Activated T-cell treated with anti-CD3 and anti-CD28 coated beads, Interleukin-2, amount 50 U/mL, for 72 hours (primary cell): ENCODE results near the gene TMEM248. TPM values are rescaled to one million over a fixed set of nuclear protein-coding genes. Genes with fewer than 3 reads are reported as not detected.
"Not testable (repeated sequence)": the region's sequence is repeated elsewhere in the genome, so short reads cannot be mapped to it uniquely, and the experiment has no call there.

Experiments
- ATAC-seq, 2 donors: fragments of 150-1000 bp; cut with Tn5 transposase; replicated peaks in 1 of 2; 2 replicates each; pipeline ENCODE4 v1.10.0; 2021; ENCODE audit warnings: moderate library complexity in 2 of 2, mild to moderate bottlenecking in 1 of 2
- DNase-seq, 2 donors: peaks; one replicate each; pipeline ENCODE4 v3.0.0; 2021 to 2022; ENCODE audit warnings: mixed read lengths in 1 of 2
- H3K27ac Mint-ChIP-seq: one replicate; pipeline ENCODE4 v1.8.0; 2022; ENCODE audit warnings: mild to moderate bottlenecking, moderate library complexity, mixed read lengths
- H3K27me3 Mint-ChIP-seq: one replicate; pipeline ENCODE4 v1.8.0; 2022; ENCODE audit warnings: low read depth, mixed read lengths
- H3K36me3 Mint-ChIP-seq, 2 donors: one replicate each; pipeline ENCODE4 v1.8.0; 2022; ENCODE audit warnings: mixed read lengths in 2 of 2, mild to moderate bottlenecking in 1 of 2; ENCODE audit not compliant: insufficient read depth in 2 of 2
- H3K4me1 Mint-ChIP-seq: one replicate; pipeline ENCODE4 v1.8.0; 2022; ENCODE audit warnings: low read depth, mixed read lengths
- H3K4me3 Mint-ChIP-seq, 2 donors: one replicate each; pipeline ENCODE4 v1.8.0; 2022; ENCODE audit warnings: mild to moderate bottlenecking in 2 of 2, mixed read lengths in 2 of 2, moderate library complexity in 2 of 2
- H3K9me3 Mint-ChIP-seq, 2 donors: one replicate each; pipeline ENCODE4 v1.8.0; 2022; ENCODE audit warnings: mixed read lengths in 2 of 2
- total RNA-seq, 2 donors: library from RNA; stranded (reverse); gene quantifications; one replicate each; pipeline ENCODE4 v1.2.3, GENCODE V29; 2022

TMEM248 gene
- total RNA-seq, 2 donors from 2014 or later, result 71.4 to 83.8 TPM

DNA sequence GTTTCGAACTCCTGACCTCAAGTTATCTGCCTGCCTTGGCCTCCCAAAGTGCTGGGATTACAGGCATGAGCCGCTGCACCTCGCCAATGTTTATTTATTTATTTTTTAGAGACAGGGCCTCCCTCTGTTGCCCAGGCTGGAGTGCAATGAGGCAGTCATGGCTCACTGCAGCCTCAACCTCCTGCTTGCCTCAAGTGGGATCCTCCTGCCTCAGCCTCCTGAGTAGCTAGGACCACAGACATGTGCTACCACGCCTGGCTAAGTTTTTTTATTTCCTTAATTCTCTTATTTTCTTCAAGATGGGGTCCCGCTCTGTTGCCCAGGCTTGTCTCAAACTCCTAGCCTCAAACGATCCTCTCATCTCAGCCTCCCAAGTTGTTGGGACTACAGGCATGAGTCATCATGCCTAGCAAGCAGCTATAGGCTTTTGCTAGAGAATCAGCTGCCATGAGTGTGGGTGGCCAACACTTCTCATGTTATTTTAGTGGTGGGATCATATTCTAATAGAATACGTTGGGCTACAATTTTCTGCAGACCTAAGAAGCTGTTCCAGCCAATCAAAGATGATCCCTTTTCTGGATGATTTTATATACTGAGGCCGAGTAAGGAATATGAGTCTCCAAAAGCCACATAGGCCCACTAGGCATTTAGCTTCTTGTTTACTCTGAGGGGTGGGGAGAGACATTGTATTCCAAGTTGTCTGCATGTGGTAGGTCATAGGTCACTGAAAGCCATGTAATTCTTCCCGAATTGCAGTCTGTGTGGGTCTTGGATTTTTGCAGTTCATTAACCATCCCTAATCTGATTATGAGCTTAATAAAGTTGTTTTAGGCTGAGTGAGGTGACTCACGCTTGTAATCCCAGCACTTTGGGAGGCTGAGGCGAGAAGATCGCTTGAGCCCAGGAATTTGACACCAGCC lies 7.6 kb upstream of the TMEM248 start:
- H3K4me3 Mint-ChIP-seq, result no peak overlapping the region
- DNase-seq (no peak), ATAC-seq (no peak)
- no peaks in the 10 kb centered on the region for H3K27me3 Mint-ChIP-seq
- peaks cover 4% of the 10 kb centered on the region for H3K4me1 Mint-ChIP-seq
- no peaks in the 10 kb centered on the region for H3K9me3 Mint-ChIP-seq
- H3K36me3 Mint-ChIP-seq, result no peaks in the 10 kb centered on the region
- no peak overlapping the region for H3K27ac Mint-ChIP-seq

DNA sequence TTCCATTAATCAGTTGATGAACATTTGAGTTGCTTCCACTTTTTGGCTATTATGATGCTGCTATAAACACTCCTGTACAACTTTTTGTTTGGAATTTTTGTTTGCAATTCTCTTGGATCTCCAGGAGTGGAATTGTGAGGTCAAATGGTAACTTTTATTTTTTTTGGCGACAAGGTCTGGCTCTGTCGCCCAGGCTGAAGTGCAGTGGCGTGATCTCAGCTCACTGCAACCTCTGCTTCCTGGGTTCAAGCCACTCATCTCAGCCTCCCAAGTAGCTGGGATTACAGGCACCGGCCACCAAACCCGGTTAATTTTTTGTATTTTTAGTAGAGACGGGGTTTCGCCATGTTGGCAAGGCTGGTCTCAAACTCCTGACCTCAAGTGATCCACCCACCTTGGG lies 3.1 kb upstream of the TMEM248 start:
- H3K27ac Mint-ChIP-seq, result not testable (repeated sequence)

DNA sequence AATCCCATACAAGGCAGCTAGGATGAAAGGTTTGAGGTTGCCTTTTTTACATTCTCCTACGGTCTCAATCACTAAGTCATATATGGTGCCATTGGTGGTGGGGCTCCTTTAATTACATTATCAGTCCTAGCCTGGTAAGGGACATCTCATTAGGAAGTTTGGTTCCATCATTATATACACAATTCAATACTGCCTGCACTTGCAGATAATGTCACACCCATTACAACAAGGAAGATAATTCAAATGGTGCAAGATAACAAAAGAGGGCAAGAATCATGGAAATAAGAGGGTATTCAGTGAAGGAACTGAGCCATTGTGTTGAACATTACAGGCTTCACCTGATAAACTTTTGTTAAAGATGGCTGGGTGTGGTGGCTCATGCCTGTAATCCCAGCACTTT lies 1.7 kb upstream of the TMEM248 start:
- H3K4me3 Mint-ChIP-seq, result peak overlapping the region; percentile 50 to 53
- no peak for ATAC-seq
- no peak for DNase-seq
- H3K27ac Mint-ChIP-seq, result peak overlapping the region; percentile 65
- no peaks in the 10 kb centered on the region for H3K9me3 Mint-ChIP-seq
- peaks cover 7 to 10% of the 10 kb centered on the region in 2 donors for H3K36me3 Mint-ChIP-seq
- H3K27me3 Mint-ChIP-seq, result no peaks in the 10 kb centered on the region
- peaks cover 35% of the 10 kb centered on the region for H3K4me1 Mint-ChIP-seq

More for the DNA sequence above, 3.1 kb upstream of the TMEM248 start:
- not testable (repeated sequence) for H3K9me3 Mint-ChIP-seq, DNase-seq, H3K36me3 Mint-ChIP-seq, H3K27me3 Mint-ChIP-seq, ATAC-seq, H3K4me3 Mint-ChIP-seq
- peaks cover 25% of the 10 kb centered on the region for H3K4me1 Mint-ChIP-seq

DNA sequence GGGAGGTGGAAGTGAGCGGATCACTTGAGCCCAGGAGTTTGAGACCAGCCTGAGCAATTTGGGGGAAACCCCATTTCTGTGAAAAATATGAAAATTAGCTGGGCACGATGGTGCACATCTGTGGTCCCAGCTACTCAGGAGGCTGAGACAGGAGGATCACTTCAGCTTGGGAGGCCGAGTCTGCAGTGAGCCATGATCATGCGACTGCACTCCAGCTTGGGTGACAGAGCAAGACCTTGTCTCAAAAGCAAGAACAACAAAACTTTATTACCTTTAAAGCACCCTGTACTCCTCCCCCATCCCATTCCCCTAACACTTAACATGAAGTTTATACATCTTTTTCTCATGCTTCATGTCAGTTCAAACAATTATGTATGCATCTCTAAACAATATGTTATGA lies 1.3 kb upstream of the TMEM248 start:
- ATAC-seq (no peak), DNase-seq (no peak)
- Mint-ChIP-seq H3K4me1 (peaks cover 35% of the 10 kb centered on the region), H3K27me3 (no peaks in the 10 kb centered on the region), H3K9me3 (no peaks in the 10 kb centered on the region), H3K27ac (no peak overlapping the region), H3K36me3 (peaks cover 7 to 10% of the 10 kb centered on the region in 2 donors), H3K4me3 (peak overlapping the region; percentile 19 to 53)

DNA sequence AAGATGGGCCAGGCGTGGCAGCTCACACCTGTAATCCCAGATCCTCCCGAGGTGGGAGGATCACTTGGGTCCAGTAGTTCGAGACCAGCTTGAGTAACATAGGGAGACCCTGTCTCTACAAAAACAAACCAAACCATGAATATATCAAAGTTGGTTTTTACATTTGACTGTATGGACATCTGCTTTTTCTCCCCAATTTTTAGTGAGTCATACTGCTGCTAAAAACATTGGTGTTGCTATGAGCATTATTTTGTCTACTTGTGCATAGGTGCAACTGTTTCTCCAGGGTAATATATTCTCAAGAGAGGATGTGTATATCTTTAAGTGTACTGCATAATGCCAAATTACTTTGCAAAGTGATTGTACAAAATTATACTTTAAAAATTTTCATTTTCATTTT lies 769 bp upstream of the TMEM248 start:
- ATAC-seq, result no peak
- no peaks in the 10 kb centered on the region for H3K27me3 Mint-ChIP-seq
- peaks cover 8 to 10% of the 10 kb centered on the region in 2 donors for H3K36me3 Mint-ChIP-seq
- H3K4me1 Mint-ChIP-seq, result peaks cover 38% of the 10 kb centered on the region
- H3K9me3 Mint-ChIP-seq, result no peaks in the 10 kb centered on the region
- no peak for DNase-seq
- peak overlapping the region; percentile 19 to 53 for H3K4me3 Mint-ChIP-seq
- no peak overlapping the region for H3K27ac Mint-ChIP-seq

DNA sequence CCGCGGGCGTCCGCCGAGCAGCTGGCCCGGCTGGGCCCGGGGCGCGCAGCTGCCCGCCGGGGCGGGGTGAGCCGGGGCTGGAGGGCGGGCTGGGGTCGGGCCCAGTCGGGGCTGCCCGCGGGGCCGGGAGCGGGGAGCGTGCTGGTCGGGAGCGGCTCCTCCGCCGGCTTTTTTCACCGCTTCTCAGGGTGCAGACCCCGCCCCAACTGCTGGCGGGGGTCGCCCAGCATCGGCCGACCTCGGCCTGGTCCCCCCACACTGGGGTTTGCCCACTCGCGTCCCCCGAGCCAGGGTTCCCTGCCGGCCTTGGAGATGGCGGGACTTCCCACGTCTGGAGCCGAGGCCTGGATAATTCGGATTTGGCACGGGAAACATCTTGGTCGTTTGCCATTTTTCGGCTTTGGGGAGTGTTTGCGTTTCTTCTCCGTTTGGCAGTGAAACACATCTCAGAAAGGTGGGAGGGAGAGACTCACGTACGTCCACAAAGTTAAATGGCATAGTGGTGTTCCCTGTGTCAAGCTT lies 432 bp downstream of the TMEM248 start:
- Mint-ChIP-seq H3K9me3 (no peaks in the 10 kb centered on the region), H3K27me3 (no peaks in the 10 kb centered on the region), H3K27ac (peak overlapping the region; percentile 98), H3K4me1 (peaks cover 50% of the 10 kb centered on the region), H3K4me3 (peak overlapping the region; percentile 92 to 99), H3K36me3 (peaks cover 11 to 12% of the 10 kb centered on the region in 2 donors)
- ATAC-seq, result no peak
- peak in 1 of 2 donors; percentile 12 for DNase-seq

DNA sequence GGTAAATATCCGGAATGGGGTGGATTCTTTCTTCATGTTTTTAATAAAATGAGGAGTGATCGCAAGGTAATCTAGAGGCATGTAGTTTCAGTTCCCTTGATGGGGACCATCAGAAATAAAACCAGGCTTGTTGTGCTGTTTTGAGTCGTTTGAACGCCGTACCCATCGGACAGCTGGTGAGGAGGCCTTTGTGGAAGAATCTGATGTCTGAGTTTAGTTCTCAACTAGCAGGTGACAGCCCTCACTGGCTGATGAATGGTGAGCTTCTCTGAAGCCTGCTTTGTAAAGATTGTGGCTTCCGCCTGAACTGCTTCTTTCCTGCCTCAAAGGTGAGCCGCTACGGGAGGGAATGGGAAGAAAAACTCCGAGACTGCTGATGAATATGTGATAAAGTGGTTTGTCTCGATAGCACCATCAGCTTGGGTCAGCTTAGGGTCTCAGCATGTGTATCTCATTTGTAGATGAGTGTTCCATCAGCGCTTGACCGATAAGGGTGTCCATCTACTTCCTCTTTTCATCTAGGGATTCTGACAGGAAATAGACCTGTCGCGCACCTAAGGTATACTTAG lies 977 bp downstream of the TMEM248 start:
- Mint-ChIP-seq H3K27me3 (no peaks in the 10 kb centered on the region), H3K9me3 (no peaks in the 10 kb centered on the region), H3K36me3 (peaks cover 11 to 12% of the 10 kb centered on the region in 2 donors), H3K4me3 (peak overlapping the region; percentile 92 to 99), H3K4me1 (peaks cover 53% of the 10 kb centered on the region), H3K27ac (peak overlapping the region; percentile 98)
- peak; percentile 10 to 15 for DNase-seq
- no peak for ATAC-seq

DNA sequence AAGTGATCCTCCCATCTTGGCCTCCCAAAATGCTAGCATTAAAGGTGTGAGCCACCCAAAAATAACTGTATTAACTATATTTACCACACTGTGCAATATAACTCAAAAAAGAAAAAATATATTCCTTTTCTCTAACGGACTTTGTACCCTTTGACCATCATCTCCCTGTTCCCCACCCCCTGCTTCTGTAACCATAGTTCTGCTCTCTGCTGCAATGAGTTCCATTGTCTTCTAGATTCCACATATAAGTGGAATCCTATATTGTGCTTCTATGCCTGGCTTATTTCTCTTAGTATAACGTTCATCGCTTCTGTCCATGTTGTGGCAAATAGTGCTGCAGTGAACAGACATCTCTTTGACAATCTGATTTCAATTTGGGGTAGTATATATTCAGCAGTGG lies 4.2 kb downstream of the TMEM248 start:
- Mint-ChIP-seq H3K9me3 (no peaks in the 10 kb centered on the region), H3K4me3 (no peak overlapping the region), H3K27ac (no peak overlapping the region), H3K36me3 (peaks cover 15 to 16% of the 10 kb centered on the region in 2 donors), H3K27me3 (no peaks in the 10 kb centered on the region), H3K4me1 (peaks cover 71% of the 10 kb centered on the region)
- ATAC-seq (no peak), DNase-seq (no peak)

DNA sequence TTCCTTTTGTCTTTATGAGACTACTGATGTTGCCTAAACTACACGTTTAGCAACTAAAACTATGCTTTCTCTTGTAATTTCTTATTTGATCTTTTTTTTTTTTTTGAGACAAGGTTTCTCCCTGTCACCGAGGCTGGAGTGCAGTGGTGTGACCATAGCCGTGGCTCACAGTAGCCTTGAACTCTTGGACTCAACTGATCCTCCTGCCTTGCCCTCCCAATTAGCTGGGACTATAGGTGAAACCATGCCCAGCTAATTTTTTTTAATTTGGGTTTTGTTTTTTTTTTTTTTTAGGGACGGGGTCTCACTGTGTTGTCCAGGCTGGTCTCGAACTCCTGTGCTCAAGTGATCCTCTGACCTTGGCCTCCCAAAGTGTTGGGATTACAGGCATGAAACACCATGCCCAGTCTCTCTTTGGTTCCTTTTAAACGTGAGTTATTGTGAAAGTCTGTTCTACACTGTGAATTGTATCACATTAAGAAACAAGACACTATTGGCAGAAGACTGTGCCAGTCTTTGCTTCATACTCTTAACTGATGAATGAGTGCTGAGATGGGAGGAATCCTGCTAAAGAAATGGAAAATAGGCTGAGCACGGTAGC lies 6.4 kb downstream of the TMEM248 start:
- peak overlapping the region; percentile 25 for H3K27ac Mint-ChIP-seq
- no peak for ATAC-seq
- DNase-seq, result no peak
- peaks cover 6 to 9% of the 10 kb centered on the region in 2 donors for H3K36me3 Mint-ChIP-seq
- H3K9me3 Mint-ChIP-seq, result no peaks in the 10 kb centered on the region
- H3K4me1 Mint-ChIP-seq, result peaks cover 83% of the 10 kb centered on the region
- no peak overlapping the region for H3K4me3 Mint-ChIP-seq
- no peaks in the 10 kb centered on the region for H3K27me3 Mint-ChIP-seq

DNA sequence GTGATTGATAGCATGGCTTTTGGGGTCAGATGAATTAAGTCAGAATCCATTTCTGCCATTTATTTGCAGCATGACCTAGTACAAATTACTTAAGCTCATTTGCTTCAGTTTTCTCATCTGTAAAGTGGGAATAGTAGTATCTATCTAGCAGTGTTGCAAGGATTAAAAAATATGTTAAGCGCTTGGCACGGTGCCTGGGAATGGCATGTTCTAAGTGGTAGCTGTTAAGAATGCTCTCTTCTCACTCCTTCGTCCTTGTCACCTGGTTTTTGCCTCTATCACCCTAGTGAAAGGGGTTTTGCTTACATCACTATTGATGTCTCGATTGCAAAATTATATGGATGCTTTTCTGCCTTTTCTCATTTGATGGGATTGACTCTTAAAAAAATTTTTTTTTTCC lies 7.4 kb downstream of the TMEM248 start:
- ATAC-seq, result no peak
- no peak for DNase-seq
- no peaks in the 10 kb centered on the region for H3K9me3 Mint-ChIP-seq
- H3K27ac Mint-ChIP-seq, result peak overlapping the region; percentile 27
- peaks cover 81% of the 10 kb centered on the region for H3K4me1 Mint-ChIP-seq
- H3K36me3 Mint-ChIP-seq, result peaks cover 6 to 9% of the 10 kb centered on the region in 2 donors
- H3K4me3 Mint-ChIP-seq, result peak overlapping the region in 1 of 2 donors; percentile 13
- no peaks in the 10 kb centered on the region for H3K27me3 Mint-ChIP-seq

DNA sequence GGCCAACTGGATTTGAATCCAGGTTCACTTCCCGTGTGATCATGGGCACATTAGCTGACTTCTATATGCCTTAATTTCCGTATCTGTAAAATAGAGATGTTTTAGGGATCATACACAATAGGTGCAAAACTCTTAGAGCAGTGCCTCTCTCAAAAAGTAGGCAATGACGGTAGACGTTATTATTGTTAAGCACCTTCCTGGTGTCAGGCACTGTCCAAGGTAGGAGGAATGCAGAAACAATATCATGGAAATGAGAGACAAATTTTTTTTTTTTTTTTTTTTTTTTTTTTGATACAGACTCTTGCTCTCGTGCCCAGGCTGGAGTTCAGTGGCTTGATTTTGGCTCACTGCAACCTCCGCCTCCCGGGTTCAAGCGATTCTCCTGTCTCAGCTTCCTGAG lies 8.1 kb downstream of the TMEM248 start:
- DNase-seq (no peak), ATAC-seq (no peak)
- H3K4me3 Mint-ChIP-seq, result no peak overlapping the region
- H3K27me3 Mint-ChIP-seq, result no peaks in the 10 kb centered on the region
- H3K27ac Mint-ChIP-seq, result no peak overlapping the region
- H3K36me3 Mint-ChIP-seq, result peaks cover 8 to 9% of the 10 kb centered on the region in 2 donors
- H3K9me3 Mint-ChIP-seq, result no peaks in the 10 kb centered on the region
- peaks cover 81% of the 10 kb centered on the region for H3K4me1 Mint-ChIP-seq

DNA sequence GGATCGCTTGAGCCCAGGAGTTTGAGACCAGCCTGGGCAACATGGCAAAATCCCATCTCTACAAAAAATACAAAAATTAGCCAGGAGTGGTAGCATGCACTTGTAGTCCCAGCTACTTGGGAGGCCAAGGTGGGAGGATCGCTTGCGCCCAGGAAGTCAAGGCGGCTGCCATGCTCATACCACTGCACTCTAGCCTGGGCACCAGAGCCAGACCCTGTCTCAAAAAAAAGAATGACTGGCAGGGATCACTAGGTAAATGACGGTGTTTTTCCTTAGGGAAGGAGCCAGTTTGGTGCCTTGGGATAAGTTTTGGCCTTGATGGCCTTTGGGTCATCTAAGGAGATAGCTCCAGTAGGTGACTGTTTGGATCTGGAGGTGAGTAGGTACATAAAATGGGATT lies 8.9 kb downstream of the TMEM248 start:
- ATAC-seq, result no peak
- Mint-ChIP-seq H3K27ac (peak overlapping the region; percentile 30), H3K9me3 (no peaks in the 10 kb centered on the region), H3K4me3 (no peak overlapping the region), H3K4me1 (peaks cover 86% of the 10 kb centered on the region), H3K36me3 (peaks cover 8 to 9% of the 10 kb centered on the region in 2 donors), H3K27me3 (no peaks in the 10 kb centered on the region)
- DNase-seq, result no peak

DNA sequence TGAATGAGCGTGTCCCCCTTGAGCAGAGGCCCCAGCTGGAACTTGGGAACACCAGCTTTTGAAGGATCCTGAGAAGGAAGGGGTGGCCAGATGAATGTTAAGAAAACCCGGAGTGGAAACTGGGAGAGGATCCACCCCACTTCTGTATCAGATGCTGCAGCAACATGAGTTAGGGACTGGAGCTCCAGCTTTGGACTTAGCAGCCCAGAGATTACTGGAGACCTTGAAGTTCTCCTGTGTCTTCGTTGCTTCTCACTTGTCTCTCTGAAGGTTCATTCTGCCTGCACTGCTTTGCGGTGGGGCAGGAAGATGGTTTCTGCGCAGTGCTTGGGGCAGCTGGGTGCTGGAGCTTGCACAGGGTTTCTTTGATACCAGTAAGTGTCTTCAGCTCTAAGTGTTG lies 9.3 kb downstream of the TMEM248 start:
- DNase-seq (no peak), ATAC-seq (no peak)
- Mint-ChIP-seq H3K9me3 (no peaks in the 10 kb centered on the region), H3K27ac (peak overlapping the region; percentile 30), H3K4me3 (no peak overlapping the region), H3K27me3 (no peaks in the 10 kb centered on the region), H3K4me1 (peaks cover 84% of the 10 kb centered on the region), H3K36me3 (peaks cover 8% of the 10 kb centered on the region in 2 donors)
